ENCODE results near the gene CAPN11. TPM values are rescaled to one million over a fixed set of nuclear protein-coding genes. Genes with fewer than 3 reads are reported as not detected.
A peak's percentile ranks its signal among the peaks of the same experiment; 100 is the strongest.

The CAPN11 gene
- total RNA-seq (2014; rRNA removed), result not detected in 2 replicates
- Bru-seq, nascent RNA, result percentile 3 among the genes with signal in this experiment
- percentile 22 among the genes with signal in this experiment for BruChase-seq, experiment 1, labeled RNA remaining after a 6-hour chase
- percentile 21 among the genes with signal in this experiment for BruChase-seq, experiment 2, labeled RNA remaining after a 2-hour chase
- long read RNA-seq, result 0 reads

GRCh38 chr6:44158770-44159228 lies at the start of gene CAPN11:
Gene CAPN11 (plus strand): TSS chr6:44158820. CDS start chr6:44158849, 29 bp downstream.
- no TSS peak for BruUV-seq (replicated peaks)
- no peak within 1 kb of the TSS for H3K4me2 ChIP-seq (ENCODE audit: low read length)
- CTCF ChIA-PET, result no interaction called here

DNA sequence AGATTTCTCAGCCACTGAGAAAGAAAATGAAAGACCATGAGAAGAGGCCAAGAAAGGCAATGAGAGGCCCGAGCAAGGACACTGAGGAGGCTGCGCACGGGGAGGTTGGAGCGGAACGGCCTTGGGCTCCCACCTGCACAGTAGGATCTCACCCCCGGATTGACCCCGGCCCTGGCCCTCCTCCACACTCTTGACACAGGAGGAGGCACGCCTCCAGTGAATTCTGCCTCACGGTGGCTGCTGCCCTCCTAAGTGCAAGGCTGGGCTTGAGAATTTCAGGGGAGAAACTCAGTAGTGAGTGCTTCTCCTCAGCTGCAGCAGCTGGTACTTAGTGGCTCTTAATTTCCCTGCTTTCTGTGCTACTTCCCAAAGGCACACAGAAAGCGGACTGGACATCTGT lies 49.4 kb upstream of the CAPN11 start:
- Histone ChIP-seq H3K36me3 (ENCODE audit: low read depth, low read length) (peaks cover 77% of the 10 kb centered on the region), H3K4me2 (ENCODE audit: low read length) (no peak overlapping the region), H3K9me2 (replicated peaks; ENCODE audit: low read length) (no peaks in the 10 kb centered on the region), H3K27ac (ENCODE audit: low read length) (no peak overlapping the region), H4K20me1 (ENCODE audit: low read length) (0 out of 2 replicates have a peak, but pooled peaks cover 10% of the 10 kb centered on the region), H3K79me2 (ENCODE audit: low read length) (peaks cover 81% of the 10 kb centered on the region), H3K4me3 (ENCODE audit: low read length) (no peak overlapping the region), H3K9ac (ENCODE audit: low read length) (no peak overlapping the region), H3K27me3 (ENCODE audit: low read length) (no peaks in the 10 kb centered on the region), H3K4me1 (ENCODE audit: insufficient read depth, low read length) (no peaks in the 10 kb centered on the region), H3F3A (ENCODE audit: low read length, unreplicated experiment) (no peaks in the 10 kb centered on the region), H2AFZ (ENCODE audit: low read length) (no peak overlapping the region), H3K9me3 (ENCODE audit: low read length) (no peaks in the 10 kb centered on the region)
- intact Hi-C loops (cut with micrococcal nuclease), result no loop called here
- no peak for ATAC-seq
- ChIA-PET CTCF (interaction anchor here (0.7 kb wide), 1 partner anchor 153 kb away, joined by 3 read pairs; no protein-coding TSS in a partner anchor), POLR2A (ENCODE audit: unreplicated experiment) (no interaction called here)
- no TSS peak for BruUV-seq (replicated peaks)
- DNase-seq, result no peak
- no peak for TF ChIP-seq CTCF (conservative IDR thresholded peaks at IDR 0.05; ENCODE audit: low read depth, low read length)

More at GRCh38 chr6:44158770-44159228, at the start of gene CAPN11:
- Histone ChIP-seq H3K9ac (ENCODE audit: low read length) (no peak within 1 kb of the TSS), H3K27ac (ENCODE audit: low read length) (no peak within 1 kb of the TSS), H3F3A (ENCODE audit: low read length, unreplicated experiment) (no peaks in the 10 kb centered on the region), H3K36me3 (ENCODE audit: low read depth, low read length) (no peaks in the 10 kb centered on the region), H3K4me3 (ENCODE audit: low read length) (no peak within 1 kb of the TSS), H3K9me3 (ENCODE audit: low read length) (no peaks in the 10 kb centered on the region), H4K20me1 (ENCODE audit: low read length) (no peaks in the 10 kb centered on the region), H3K4me1 (ENCODE audit: insufficient read depth, low read length) (peaks cover 9% of the 10 kb centered on the region; the same call in 1 of the 2 replicates), H3K79me2 (ENCODE audit: low read length) (no peaks in the 10 kb centered on the region), H3K9me2 (replicated peaks; ENCODE audit: low read length) (no peaks in the 10 kb centered on the region), H2AFZ (ENCODE audit: low read length) (no peak within 1 kb of the TSS), H3K27me3 (ENCODE audit: low read length) (no peaks in the 10 kb centered on the region)
- intact Hi-C loops (cut with micrococcal nuclease), result no loop called here
- POLR2A ChIA-PET (ENCODE audit: unreplicated experiment), result no interaction called here
- TF ChIP-seq CTCF (conservative IDR thresholded peaks at IDR 0.05; ENCODE audit: low read depth, low read length) (no peak), EZH2 (IDR thresholded peaks at IDR 0.05; ENCODE audit: low read length, unreplicated experiment) (no peak), EZH2phosphoT487 (IDR thresholded peaks at IDR 0.05; ENCODE audit: borderline replicate concordance, low read length) (no peak)
- no peak for ATAC-seq
- DNase-seq, result no peak

GRCh38 chr6:44110005-44110676 lies 48.5 kb upstream of the CAPN11 start:
- Histone ChIP-seq H3K79me2 (ENCODE audit: low read length) (peaks cover 86% of the 10 kb centered on the region), H3K9me3 (ENCODE audit: low read length) (no peaks in the 10 kb centered on the region), H3F3A (ENCODE audit: low read length, unreplicated experiment) (no peaks in the 10 kb centered on the region), H3K36me3 (ENCODE audit: low read depth, low read length) (peaks cover 75% of the 10 kb centered on the region), H3K4me2 (ENCODE audit: low read length) (no peak overlapping the region), H3K9ac (ENCODE audit: low read length) (no peak overlapping the region), H3K27me3 (ENCODE audit: low read length) (no peaks in the 10 kb centered on the region), H2AFZ (ENCODE audit: low read length) (no peak overlapping the region), H3K27ac (ENCODE audit: low read length) (no peak overlapping the region), H3K4me3 (ENCODE audit: low read length) (no peak overlapping the region), H3K9me2 (replicated peaks; ENCODE audit: low read length) (no peaks in the 10 kb centered on the region), H3K4me1 (ENCODE audit: insufficient read depth, low read length) (peaks cover 5% of the 10 kb centered on the region), H4K20me1 (ENCODE audit: low read length) (0 out of 2 replicates have a peak, but pooled peaks cover under 1% of the 10 kb centered on the region)
- ATAC-seq, result no peak
- POLR2A ChIA-PET (ENCODE audit: unreplicated experiment), result no interaction called here
- DNase-seq, result no peak
- no peak for TF ChIP-seq EZH2 (IDR thresholded peaks at IDR 0.05; ENCODE audit: low read length, unreplicated experiment)
- TF ChIP-seq EZH2phosphoT487 (IDR thresholded peaks at IDR 0.05; ENCODE audit: borderline replicate concordance, low read length), result no peak
- TF ChIP-seq CTCF (conservative IDR thresholded peaks at IDR 0.05; ENCODE audit: low read depth, low read length), result no peak
- BruUV-seq (replicated peaks), result no TSS peak
- CTCF ChIA-PET, result no interaction called here
- intact Hi-C loops (cut with micrococcal nuclease), result no loop called here
